Nephron progenitor cell (in vitro differentiated cells): ENCODE data around the gene ACBD6.

Experiments
- DNase-seq: peaks from one replicate; pipeline ENCODE4 v3.0.0; 2021
- H3K27ac Mint-ChIP-seq: 2 replicates; pipeline ENCODE4 v1.8.0; 2021; ENCODE audit warnings: mild to moderate bottlenecking, moderate library complexity, mixed read lengths
- H3K27me3 Mint-ChIP-seq: 2 replicates; pipeline ENCODE4 v1.8.0; 2021; ENCODE audit warnings: mild to moderate bottlenecking, low read depth, mixed read lengths; ENCODE audit not compliant: poor library complexity
- H3K36me3 Mint-ChIP-seq: 2 replicates; pipeline ENCODE4 v1.8.0; 2021; ENCODE audit warnings: low read depth, mixed read lengths
- H3K4me1 Mint-ChIP-seq: 2 replicates; pipeline ENCODE4 v1.8.0; 2021; ENCODE audit warnings: mixed read lengths
- H3K4me3 Mint-ChIP-seq: 2 replicates; pipeline ENCODE4 v1.8.0; 2021; ENCODE audit warnings: mild to moderate bottlenecking, moderate library complexity, mixed read lengths
- H3K9me3 Mint-ChIP-seq: 2 replicates; pipeline ENCODE4 v1.8.0; 2021; ENCODE audit warnings: mild to moderate bottlenecking, moderate library complexity, mixed read lengths
- CTCF ChIP-seq: fragments of 200-600 bp; sonication (generic); IDR thresholded peaks from 2 replicates; pipeline ENCODE4 v1.5.0; 2021; ENCODE audit warnings: antibody characterized with exemption

Gene ACBD6

GRCh38 chr1:180505732-180506335 lies 3.5 kb upstream of the ACBD6 start:
- H3K4me1 Mint-ChIP-seq = peaks cover 21% of the 10 kb centered on the region
- no peak for TF ChIP-seq CTCF
- H3K4me3 Mint-ChIP-seq = no peak overlapping the region
- no peak overlapping the region for H3K27ac Mint-ChIP-seq
- peaks cover 10% of the 10 kb centered on the region for H3K36me3 Mint-ChIP-seq
- H3K9me3 Mint-ChIP-seq = peaks cover 29% of the 10 kb centered on the region
- no peaks in the 10 kb centered on the region for H3K27me3 Mint-ChIP-seq
- DNase-seq = no peak

- Mint-ChIP-seq H3K4me3 (no peak overlapping the region), H3K27ac (no peak overlapping the region), H3K27me3 (no peaks in the 10 kb centered on the region), H3K36me3 (peaks cover 10% of the 10 kb centered on the region), H3K9me3 (peaks cover 17% of the 10 kb centered on the region), H3K4me1 (peaks cover 32% of the 10 kb centered on the region)
- DNase-seq = no peak
- TF ChIP-seq CTCF = no peak
Observed at GRCh38 chr1:180504186-180504585, 1.8 kb upstream of the ACBD6 start.

- peaks cover 32% of the 10 kb centered on the region for H3K4me1 Mint-ChIP-seq
Observed at GRCh38 chr1:180503280-180503862, 994 bp upstream of the ACBD6 start.

GRCh38 chr1:180501865-180502360 lies 464 bp downstream of the ACBD6 start:
- H3K36me3 Mint-ChIP-seq = peaks cover 14% of the 10 kb centered on the region
- H3K4me1 Mint-ChIP-seq = peaks cover 32% of the 10 kb centered on the region
- no peak for DNase-seq

More at GRCh38 chr1:180503280-180503862, 994 bp upstream of the ACBD6 start:
- Mint-ChIP-seq H3K27me3 (no peaks in the 10 kb centered on the region), H3K4me3 (peak overlapping the region; percentile 98), H3K9me3 (peaks cover 13% of the 10 kb centered on the region), H3K36me3 (peaks cover 14% of the 10 kb centered on the region), H3K27ac (no peak overlapping the region)
- DNase-seq = no peak
- TF ChIP-seq CTCF = no peak

GRCh38 chr1:180500689-180501088 lies 1.7 kb downstream of the ACBD6 start:
- Mint-ChIP-seq H3K27me3 (no peaks in the 10 kb centered on the region), H3K9me3 (peaks cover 4% of the 10 kb centered on the region), H3K4me3 (peak overlapping the region; percentile 98), H3K4me1 (peaks cover 32% of the 10 kb centered on the region), H3K27ac (no peak overlapping the region), H3K36me3 (peaks cover 14% of the 10 kb centered on the region)
- no peak for DNase-seq
- no peak for TF ChIP-seq CTCF

More at GRCh38 chr1:180501865-180502360, 464 bp downstream of the ACBD6 start:
- peak overlapping the region; percentile 95 for H3K27ac Mint-ChIP-seq
- no peak for TF ChIP-seq CTCF
- peaks cover 4% of the 10 kb centered on the region for H3K9me3 Mint-ChIP-seq
- no peaks in the 10 kb centered on the region for H3K27me3 Mint-ChIP-seq
- peak overlapping the region; percentile 98 for H3K4me3 Mint-ChIP-seq

GRCh38 chr1:180498594-180498993 lies 3.8 kb downstream of the ACBD6 start:
- Mint-ChIP-seq H3K36me3 (peaks cover 28% of the 10 kb centered on the region), H3K4me1 (peaks cover 37% of the 10 kb centered on the region), H3K27me3 (no peaks in the 10 kb centered on the region), H3K4me3 (no peak overlapping the region), H3K27ac (no peak overlapping the region), H3K9me3 (peaks cover 4% of the 10 kb centered on the region)
- DNase-seq = no peak
- no peak for TF ChIP-seq CTCF
